Neural cell (in vitro differentiated cells): ENCODE data around the gene ATP8B4.

Experiments used
- CTCF ChIP-seq: fragments of 450-650 bp; IDR thresholded peaks from 2 replicates; pipeline ENCODE4 v1.5.1; 2014; ENCODE audit warnings: antibody characterized with exemption, mild to moderate bottlenecking, moderate library complexity; ENCODE audit not compliant: poor library complexity, severe bottlenecking
- RAD21 ChIP-seq: fragments of 450-650 bp; conservative IDR thresholded peaks from 2 replicates; pipeline ENCODE4 v1.6.1; 2014; ENCODE audit warnings: antibody characterized with exemption, mild to moderate bottlenecking, moderate library complexity

- TF ChIP-seq CTCF (no peak), RAD21 (no peak)
Observed at GRCh38 chr15:49890689-49891088, 228.3 kb downstream of the ATP8B4 start.
